Kidney capillary endothelial cell (primary cell): ENCODE results near the gene ABCB7.
"Not testable (repeated sequence)": the region's sequence is repeated elsewhere in the genome, so short reads cannot be mapped to it uniquely, and the experiment has no call there.

Experiments used
- DNase-seq: peaks from one replicate; pipeline ENCODE4 v3.0.0-alpha.2; 2018; ENCODE audit warnings: low spot score

Gene ABCB7

GRCh38 chrX:75155827-75156525, at the start of gene ABCB7:
Gene ABCB7, minus strand, starts transcription at chrX:75156283. Its CDS starts 11 bp downstream, at chrX:75156272.
- DNase-seq = peak; percentile 37

GRCh38 chrX:75188415-75189206, 32.5 kb upstream of the ABCB7 start:
- not testable (repeated sequence) for DNase-seq

- DNase-seq = no peak
These were observed 25.6 kb upstream of the ABCB7 start for GRCh38 chrX:75181721-75182120.

GRCh38 chrX:75179536-75180293, 23.6 kb upstream of the ABCB7 start:
- DNase-seq = not testable (repeated sequence)

GRCh38 chrX:75172257-75172890, 16.3 kb upstream of the ABCB7 start:
- DNase-seq = not testable (repeated sequence)

- no peak for DNase-seq
These were observed 2.0 kb upstream of the ABCB7 start for GRCh38 chrX:75158054-75158453.

GRCh38 chrX:75156531-75156945, 455 bp upstream of the ABCB7 start:
- DNase-seq = peak; percentile 5

GRCh38 chrX:75155447-75155826, 646 bp downstream of the ABCB7 start:
- no peak for DNase-seq

GRCh38 chrX:75154871-75155270, 1.2 kb downstream of the ABCB7 start:
- DNase-seq = no peak

GRCh38 chrX:75151827-75152592, 4.1 kb downstream of the ABCB7 start:
- no peak for DNase-seq

GRCh38 chrX:75149654-75150053, 6.4 kb downstream of the ABCB7 start:
- DNase-seq = no peak

GRCh38 chrX:75132672-75133071, 23.4 kb downstream of the ABCB7 start:
- no peak for DNase-seq

- DNase-seq = no peak
These were observed 24.0 kb downstream of the ABCB7 start for GRCh38 chrX:75131973-75132627.

- DNase-seq = not testable (repeated sequence)
These were observed 27.0 kb downstream of the ABCB7 start for GRCh38 chrX:75129069-75129468.

- DNase-seq = no peak
These were observed 37.8 kb downstream of the ABCB7 start for GRCh38 chrX:75118296-75118695.

- DNase-seq = no peak
These were observed 40.2 kb downstream of the ABCB7 start for GRCh38 chrX:75115707-75116413.

GRCh38 chrX:75114638-75115037, 41.4 kb downstream of the ABCB7 start:
- DNase-seq = no peak

- DNase-seq = no peak
These were observed 42.4 kb downstream of the ABCB7 start for GRCh38 chrX:75113664-75114063.

- no peak for DNase-seq
These were observed 48.1 kb downstream of the ABCB7 start for GRCh38 chrX:75107863-75108509.

- no peak for DNase-seq
These were observed 49.3 kb downstream of the ABCB7 start for GRCh38 chrX:75106772-75107171.
